GM19324 (cell line): ENCODE data around the gene SFXN5.

Experiments used
- ATAC-seq: cut with Tn5 transposase; IDR thresholded peaks from one replicate; pipeline ENCODE4 v1.9.1; 2021; ENCODE audit warnings: mild to moderate bottlenecking, moderate library complexity; ENCODE audit not compliant: unreplicated experiment, low FRiP score

The SFXN5 gene

DNA sequence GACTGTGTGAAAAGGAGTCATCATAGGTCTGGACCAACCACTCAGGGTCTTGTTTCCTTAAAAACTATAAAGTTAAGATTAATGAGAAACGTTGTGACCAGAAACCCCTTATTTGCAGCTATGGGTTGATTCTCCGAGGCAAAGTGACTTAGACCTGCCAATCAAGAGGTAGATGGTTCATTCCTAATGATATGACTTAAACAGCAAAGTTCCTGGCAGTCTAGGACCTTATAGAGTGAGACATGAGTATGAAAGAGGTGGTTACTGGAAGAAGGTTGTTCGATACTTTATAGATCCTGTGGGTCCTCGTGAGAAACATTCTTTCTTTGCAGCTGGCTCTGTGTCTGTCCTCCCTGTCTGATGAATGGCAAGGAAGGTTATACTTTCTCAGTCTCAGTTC lies 8.0 kb downstream of the SFXN5 start:
- no peak for ATAC-seq

DNA sequence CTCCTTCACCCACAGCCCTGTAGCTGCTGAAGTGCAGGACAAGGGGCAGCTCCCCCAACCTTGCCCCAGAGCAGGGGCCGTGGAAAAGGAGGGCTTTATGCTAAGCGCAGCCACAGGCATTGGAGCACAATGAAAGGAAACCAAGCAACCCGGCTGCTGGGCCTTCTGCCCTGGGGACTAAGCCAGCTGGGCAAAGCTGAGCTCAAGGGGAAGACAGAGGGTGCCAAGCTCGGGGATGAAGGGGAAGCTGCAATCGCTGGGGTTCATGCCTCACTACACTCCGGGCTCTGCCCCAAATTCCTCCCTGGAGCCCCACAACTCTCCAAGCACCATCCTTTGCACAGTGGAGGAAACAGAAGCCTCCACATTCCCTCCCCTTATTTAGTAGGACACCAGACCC lies 12.4 kb downstream of the SFXN5 start:
- no peak for ATAC-seq

DNA sequence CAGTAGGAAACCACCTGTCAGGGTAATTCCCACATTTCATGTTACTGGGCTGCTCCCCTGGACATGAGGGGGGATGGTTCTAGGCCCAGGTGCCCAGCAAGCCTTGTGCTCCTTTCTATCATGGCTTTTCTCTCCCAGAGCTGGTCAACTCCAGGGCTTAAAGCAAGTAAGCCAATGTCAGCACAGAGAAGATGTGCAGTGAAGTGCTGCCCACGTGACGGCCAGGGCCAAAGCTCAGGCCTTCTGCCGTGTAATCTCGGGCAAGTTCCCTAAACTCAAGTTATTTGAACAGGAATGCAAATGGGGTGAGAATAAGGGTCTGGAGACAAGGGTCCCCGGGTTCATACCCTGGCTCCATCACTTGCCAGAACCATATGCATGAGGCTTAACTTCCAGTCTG lies 16.5 kb downstream of the SFXN5 start:
- no peak for ATAC-seq

DNA sequence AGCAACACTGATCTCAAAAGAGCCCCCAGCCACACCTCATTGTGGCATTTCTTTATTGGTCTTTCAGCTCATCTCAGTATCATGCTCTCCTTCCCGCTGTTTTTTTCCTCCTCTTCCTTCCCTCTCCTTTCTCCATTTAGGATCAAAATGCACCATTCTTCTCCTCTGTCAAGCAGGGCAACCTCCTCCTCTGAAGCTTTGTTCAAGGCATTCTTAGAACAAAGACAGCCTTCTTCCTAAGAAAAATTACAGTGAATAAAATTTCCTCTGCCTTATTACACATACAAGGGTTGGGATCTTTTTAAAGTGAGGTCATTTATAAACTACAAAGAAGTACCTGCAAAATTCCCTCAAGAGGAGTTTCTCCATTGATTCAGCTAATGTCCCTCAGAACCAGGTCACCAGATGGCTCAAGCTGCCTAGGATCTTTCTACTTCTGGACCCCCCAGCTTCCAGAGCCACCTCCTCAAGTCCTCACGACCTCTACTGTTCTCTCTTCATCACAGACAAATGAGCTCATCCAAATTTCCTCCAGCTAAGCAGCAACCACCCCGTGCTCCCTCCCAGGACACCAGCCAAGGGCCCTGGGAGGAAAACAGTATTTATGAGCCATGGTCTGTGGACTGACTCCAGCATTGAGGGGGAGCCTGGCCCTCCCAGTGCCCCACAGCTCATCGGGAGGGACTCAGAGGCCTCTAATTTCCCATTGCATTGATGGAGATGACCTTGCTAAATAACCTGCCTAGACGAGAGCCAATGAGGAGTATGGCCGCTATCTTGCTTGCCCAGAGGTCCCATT lies 18.0 kb downstream of the SFXN5 start:
- no peak for ATAC-seq

DNA sequence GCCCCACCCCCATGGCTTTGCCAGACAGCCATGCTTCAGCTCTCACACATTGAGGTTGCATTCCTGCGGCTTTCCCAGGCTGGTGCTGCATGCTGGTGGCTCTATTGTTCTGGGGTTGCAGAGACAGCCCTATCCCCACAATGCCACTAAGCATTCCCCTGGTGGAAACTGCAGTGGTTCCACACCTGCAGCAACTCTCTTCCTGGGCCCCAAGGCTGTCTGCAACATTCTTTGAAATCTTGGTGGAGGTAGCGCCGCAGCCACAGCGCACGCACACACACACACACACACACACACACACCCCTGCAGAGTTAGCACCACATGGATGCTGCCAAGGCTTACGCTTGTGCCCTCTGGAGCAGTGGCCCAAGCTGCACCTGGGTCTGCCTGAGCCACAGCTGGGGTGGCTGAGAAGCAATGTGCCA lies 21.4 kb downstream of the SFXN5 start:
- no peak for ATAC-seq

DNA sequence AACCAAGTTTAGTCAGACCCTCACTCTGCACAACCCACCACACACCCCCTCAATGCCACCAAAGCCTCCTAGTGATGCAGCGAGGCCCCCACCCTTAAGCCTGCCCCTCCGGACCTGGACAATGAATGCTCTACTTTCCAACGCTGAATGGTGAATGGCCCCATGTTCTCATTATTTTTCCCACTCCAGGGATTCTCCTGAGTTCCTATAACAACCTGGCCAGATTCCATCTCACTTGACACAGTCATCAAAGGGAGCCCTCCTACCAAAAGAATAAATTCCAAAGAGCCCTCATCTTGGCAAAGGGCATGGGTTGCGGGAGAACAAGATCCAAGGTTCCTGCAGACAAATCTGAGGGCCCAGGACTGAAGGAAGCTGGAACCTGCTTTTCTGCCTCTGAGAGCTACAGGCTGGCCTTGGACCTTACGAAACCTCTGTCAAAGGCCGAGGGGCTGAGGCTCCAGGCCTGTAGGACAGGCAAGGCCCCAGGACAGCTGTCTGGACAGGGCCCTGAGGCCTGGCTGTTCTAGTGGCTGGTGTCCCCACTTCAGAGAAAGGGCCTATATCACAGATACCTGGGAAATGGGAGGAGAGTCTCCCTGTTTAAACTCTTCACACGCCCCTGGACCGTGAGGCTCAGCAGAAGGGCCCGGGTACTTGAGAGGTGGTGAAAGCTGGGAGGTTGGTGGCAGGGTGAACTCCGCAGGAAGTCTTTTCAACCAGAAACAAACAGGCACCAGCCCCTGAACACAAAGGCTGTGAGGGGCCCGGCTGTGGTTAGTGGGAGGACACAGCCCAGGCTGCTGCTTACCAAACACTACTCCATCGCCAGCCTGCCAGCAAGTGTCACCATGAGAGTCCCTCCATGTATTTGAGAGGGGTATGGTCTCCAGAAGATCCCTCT lies 27.3 kb downstream of the SFXN5 start:
- no peak for ATAC-seq

DNA sequence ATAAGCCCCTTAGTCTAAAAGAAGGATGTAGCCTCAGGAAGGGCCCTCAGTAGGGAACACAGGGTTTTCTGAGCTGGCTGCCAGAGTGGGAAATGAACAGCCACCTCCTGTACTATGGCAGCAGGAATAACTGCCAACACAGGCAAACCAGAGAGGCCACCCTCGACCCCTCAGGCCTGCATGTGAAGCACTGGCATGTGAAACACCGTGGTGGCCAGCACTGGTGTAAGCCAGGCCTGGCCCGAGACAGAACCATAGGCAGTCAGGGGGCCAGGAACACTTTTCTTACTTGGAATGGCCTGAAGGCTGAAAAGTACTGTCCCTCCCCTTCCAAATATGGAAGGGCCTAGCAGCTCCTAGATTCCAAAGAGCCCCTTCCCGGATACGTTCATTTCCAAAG lies 28.2 kb downstream of the SFXN5 start:
- ATAC-seq: no peak

DNA sequence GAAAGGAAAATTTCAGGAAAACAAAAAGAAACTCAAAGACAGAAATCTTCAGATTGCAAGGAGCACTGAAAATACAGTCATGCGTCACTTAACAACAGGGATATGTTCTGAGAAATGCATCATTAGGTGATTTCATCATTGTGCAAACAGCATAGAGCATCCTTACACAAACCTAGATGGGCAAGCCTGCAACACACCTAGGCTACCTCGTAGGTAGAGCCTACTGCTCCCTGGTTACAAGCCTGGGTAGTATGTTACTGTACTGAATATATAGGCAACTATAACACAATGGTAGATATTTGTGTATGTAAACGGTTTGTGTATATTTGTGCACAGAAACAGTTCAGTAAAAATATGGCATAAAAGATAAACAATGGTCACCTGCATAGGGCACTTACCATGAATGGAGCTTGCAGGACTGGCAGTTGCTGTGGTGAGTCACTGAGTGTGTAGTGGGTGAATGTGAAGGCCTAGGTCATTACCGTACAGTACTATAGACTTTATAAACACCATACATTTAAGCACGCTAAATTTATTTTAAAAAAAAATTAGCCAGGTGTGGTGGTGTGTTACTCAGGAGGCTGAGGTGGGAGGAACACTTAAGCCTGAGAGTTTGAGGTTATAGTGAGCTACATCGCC lies 33.4 kb downstream of the SFXN5 start:
- no peak for ATAC-seq

DNA sequence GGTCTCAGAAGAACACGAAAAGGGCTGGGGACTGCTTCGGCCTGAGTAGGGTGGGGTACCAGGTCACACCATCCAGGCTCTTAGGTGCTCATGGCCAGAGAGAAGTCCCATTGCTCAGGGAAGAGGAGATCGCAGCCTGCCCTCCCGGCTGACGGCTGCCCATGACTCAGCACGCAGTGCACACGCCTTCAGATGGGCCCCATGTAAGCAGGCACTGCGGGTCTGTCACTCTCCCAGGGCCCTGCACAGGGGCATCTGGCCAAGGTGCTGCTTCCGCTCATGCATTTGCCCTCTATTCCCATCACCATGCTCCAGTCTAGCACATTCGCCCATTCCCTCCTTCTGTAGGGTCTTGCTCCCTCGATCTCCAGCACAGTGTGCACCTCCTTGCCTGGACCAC lies 34.7 kb downstream of the SFXN5 start:
- ATAC-seq: no peak

DNA sequence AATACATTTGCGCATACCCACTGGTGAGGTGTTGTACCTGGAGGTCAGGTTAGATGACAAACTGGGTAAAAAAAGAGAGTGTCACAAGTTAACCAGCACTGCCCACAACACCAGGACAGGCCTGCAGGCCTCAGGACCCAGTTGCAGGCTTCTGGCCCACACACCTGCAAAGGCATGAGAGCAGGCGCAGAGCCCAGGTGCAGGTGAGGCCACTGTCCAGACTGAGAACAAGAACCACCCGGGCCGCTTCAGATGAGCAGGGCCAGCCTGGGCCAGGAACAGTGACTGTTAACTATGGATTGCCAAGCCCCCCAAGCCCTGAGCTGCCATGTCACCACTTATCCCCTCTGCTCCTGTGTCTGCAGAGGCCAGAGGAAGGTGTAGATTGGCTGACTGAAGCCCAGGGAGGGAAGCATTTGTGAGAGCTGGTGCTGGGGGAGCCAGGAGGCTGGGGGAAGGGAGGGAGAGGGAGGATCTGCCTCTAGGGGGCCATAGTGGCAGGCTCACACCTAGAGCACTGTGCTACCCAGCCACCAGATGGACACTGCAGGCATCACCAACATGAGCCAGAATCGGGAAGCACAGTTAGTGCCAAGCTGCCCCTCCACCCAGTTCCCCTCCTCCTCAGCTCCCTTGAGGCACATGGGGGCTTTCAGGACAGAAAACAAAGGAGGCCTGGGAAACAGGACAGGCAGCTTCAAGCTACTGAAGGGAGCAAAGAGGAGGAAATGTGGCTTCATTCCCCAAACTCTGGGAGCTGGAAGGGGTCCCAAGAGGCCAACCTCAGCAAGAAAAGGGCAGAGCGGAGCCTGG lies 35.4 kb downstream of the SFXN5 start:
- no peak for ATAC-seq

DNA sequence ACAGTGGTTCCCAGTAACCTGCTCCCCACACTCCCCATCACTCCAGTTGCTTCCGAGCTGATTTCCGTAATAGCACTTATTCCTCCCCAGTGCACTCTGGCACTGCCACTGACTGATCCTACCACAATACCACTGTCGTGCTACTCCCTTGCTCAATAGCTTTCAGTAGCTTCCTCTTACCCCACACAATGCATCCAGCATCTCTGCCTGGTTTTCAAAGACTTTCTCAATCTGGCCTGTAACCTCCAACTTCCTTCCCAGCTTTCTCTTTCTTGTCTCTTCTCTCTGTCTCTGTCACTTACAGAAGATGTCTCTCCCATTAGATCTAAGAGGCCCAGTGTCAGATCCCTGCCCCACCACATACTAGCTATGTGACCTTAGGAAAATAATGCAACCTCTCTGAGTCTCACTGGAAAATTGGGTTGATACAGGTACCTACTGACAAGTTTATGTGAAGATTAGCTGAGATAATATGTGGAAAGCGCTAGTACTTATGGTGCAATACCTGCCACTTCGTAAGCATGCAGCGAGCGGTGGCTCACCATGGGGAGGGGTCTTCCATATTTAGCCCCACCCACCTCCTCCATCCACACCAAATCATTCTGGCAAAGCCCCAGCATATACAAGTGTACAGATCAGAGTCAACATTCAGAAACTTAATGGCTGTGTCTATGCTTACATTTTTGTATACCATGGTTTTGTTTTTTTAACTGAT lies 36.7 kb downstream of the SFXN5 start:
- no peak for ATAC-seq

DNA sequence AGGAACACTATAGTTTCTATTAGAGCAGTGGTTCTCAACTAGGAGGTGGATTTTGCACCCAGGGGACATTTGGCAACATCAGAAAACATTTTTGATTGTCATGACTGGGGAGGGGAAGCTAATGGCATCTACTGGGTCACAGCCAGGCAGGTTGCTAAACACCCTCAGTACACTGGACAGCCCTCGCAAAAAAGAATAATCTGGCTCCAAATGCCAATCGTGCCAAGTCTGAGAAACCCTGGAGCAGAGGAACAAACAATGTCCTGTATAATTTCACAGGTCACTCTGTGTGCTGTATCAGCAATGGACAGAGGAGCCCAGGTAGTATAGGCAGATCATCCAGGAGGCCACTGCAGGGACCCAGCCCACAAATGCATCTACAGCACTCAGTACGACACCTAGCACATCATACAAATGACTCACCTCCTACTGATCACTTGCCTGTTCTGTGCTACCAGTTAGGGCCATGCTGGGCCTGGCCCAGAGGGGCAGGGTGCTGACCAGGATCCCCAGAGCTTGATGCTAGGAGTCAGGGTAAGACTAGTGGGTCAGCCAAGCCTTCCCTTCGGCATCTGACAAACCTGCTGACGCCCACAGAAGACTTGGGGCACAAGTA lies 37.6 kb downstream of the SFXN5 start:
- ATAC-seq: no peak

DNA sequence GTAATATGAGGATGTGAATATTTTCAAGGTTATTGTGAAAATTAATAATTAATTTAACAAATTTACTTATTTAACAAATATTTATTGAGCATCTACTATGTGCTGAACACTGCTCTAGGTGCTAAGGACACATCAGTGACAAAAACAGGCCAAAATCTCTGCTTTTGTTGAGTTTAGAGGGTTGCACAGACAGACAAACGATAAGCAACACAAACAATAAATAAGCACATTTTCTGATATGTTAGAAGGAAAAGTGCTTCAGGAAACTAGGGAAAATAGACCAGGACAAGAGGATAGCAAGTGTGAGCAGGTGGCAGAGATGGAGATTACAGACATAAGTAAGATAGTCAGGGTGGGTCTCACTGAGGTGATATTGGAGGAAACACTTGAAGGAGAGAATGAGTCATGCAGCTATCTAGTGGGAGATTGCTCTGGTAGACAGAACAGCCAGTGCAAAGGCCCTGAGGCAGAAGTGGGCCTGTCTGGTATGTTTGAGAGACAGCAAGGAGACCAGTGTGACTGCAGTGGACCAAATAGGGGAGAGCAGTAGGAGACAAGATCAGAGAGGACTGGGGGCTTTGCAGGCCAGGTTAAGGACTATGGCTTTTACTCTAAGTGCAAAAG lies 38.3 kb downstream of the SFXN5 start:
- no peak for ATAC-seq

DNA sequence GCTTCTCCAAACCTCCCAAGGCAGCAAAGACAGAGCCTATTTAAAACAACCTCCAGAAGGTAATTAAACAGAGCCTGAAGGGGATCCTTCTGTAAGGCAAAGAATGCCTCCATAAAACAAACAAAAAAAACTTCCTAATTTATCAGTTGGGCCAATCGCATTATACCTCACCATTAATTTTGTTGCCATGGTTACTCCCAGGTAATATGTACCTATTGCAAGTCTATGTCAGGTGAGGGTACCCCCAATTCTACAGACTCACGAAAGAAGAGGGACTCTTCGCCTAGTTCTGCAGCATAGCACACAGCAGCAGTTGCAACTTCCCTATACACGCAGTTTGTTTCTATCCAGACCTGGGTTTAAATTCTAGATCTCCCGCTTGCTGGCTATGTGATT lies 38.8 kb downstream of the SFXN5 start:
- no peak for ATAC-seq

DNA sequence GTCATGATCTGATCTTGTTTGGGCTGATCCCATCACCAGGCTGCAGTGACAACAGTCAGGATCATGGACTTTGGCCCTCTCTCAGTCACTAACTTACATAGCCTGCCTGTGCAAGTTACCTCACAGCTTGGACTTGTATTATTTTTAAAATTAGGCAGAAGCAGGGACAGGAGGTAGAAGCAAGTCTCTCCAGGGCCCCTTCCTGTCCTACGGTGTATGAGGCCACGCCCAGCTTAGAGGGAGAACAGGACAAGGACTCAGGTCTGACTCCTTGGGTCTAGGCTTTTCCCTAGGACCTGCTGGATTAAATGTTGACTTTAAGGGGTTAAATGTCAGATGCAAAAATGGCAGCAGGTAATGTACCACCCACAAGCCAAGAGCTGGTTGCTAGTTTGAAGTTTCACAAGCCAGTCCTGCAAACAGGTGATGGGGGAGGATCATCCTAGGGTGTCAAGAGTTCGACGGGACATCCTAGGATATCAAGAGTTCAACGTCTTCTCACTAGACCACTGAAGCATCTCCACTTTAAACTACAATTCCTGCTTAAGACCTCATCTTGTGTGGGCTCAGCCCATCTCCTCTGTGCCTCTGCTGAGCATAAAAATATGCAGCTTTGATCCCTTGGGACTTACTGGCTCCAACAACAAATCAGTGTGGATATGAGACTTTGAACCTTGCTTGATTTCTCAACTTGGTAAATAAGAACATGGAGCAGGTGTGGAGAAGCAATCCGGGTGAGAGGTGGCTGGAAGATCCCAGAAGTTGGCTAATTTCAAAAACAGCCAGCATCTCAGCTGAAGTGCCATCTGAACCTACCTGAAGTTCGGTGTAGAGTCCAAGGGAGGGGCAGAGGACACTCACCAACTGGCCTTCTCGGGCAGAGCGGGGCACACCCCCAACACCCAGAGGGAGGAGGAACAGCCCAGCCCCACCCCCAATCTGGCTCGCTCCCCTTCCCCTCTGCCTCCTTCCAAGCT lies 39.5 kb downstream of the SFXN5 start:
- ATAC-seq: no peak

DNA sequence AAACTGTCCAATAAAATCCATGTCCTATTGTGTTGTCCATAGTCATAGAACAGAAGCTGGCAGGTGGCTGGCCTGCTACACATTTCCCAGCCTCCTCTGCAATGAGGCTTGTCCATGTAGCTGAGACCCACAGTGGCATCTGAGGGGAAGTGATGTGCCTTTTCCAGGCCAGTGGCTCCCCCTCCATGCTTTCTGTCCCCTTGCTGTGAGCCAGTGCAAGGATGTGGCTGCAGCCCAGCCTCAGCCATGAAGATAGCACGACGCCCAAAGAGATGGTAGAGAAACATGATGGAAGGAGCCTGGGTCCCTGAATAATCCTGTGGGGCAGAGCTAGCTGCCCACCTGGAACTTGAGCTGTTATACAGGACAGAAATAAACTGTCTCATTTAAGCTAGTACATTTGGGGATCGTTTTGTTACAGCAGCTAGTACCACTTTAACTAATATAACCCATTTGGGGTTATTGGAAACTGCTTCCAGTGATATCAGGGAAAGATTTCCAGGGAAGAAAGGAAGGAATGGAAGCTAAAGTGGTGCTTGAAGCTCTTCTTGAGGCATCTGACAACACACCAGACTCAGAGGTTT lies 40.3 kb downstream of the SFXN5 start:
- ATAC-seq: no peak

DNA sequence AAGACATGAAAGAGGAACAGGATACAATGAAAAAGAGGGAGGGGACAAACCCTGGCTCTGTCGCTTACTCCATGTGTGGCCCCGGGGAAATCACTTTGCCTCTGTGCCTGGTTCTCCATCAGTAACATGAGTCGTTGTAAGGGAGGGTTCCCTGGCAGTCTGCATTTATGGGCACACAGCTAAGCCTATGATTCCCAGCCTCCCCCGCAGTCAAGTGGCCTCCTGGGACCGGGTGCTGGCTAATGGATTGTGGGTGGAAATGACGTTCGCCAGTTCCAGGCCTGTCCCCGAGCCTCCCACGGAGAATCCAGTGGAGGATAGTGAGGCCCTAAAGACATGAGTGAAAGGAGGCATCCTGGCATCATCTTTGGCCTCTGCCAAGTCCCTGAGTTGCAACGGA lies 42.7 kb downstream of the SFXN5 start:
- ATAC-seq: no peak
